Esophagus squamous epithelium (tissue), 5 donors: ENCODE measurements around the gene SLC10A7. TPM values are rescaled to one million over a fixed set of nuclear protein-coding genes. Genes with fewer than 3 reads are reported as not detected.

Source experiments
- DNase-seq: peaks from one replicate; lab custom pipeline; 2025; lab: John Stamatoyannopoulos, UW
- H3K27ac ChIP-seq, 4 donors: fragments of 200-600 bp; sonication (generic); one replicate each; pipeline ENCODE4 v1.5.1; 2016 to 2019; ENCODE audit warnings: mild to moderate bottlenecking in 1 of 4
- H3K27me3 ChIP-seq, 4 donors: fragments of 200-600 bp; sonication (generic); 1 replicate in 3 of 4; 2 replicates in 1 of 4; pipeline versions ENCODE4 v1.5.1 to v1.6.0; 2017 to 2021; ENCODE audit warnings: antibody characterized with exemption in 1 of 4
- H3K36me3 ChIP-seq, 3 donors: fragments of 200-600 bp; sonication (generic); one replicate each; pipeline ENCODE4 v1.5.1; 2016 to 2019
- H3K4me1 ChIP-seq, 3 donors: fragments of 200-600 bp; sonication (generic); one replicate each; pipeline ENCODE4 v1.5.1; 2017 to 2019
- H3K4me3 ChIP-seq, 4 donors: fragments of 200-600 bp; sonication (generic); 1 replicate in 3 of 4; 2 replicates in 1 of 4; pipeline ENCODE4 v1.5.1; 2016 to 2019; ENCODE audit warnings: mild to moderate bottlenecking in 2 of 4, moderate library complexity in 1 of 4
- H3K9me3 ChIP-seq, 3 donors: fragments of 200-600 bp; sonication (generic); one replicate each; pipeline ENCODE4 v1.5.1; 2016 to 2019
- CTCF ChIP-seq, 6 experiments: fragments of 450-650 bp in 4 of 6; fragments of 200-600 bp in 2 of 6; sonication (generic) in 2 of 6; IDR thresholded peaks; one replicate each; pipeline ENCODE4 v1.5.1; 2016 to 2019; ENCODE audit warnings: antibody characterized with exemption in 6 of 6, mild to moderate bottlenecking in 4 of 6, moderate library complexity in 4 of 6
- POLR2A ChIP-seq, 4 donors: fragments of 450-650 bp; IDR thresholded peaks; one replicate each; pipeline ENCODE4 v1.6.1; 2017; ENCODE audit warnings: antibody characterized with exemption in 4 of 4, mild to moderate bottlenecking in 4 of 4, moderate library complexity in 3 of 4
- WGBS, 2 donors: methylation state at CpG; one replicate each; pipeline ENCODE4 v1.1.5; 2018; 5-methylcytosine and 5-hydroxymethylcytosine counted together
- intact Hi-C: fragments of 100-400 bp; cut with DNase I; formaldehyde crosslinking; loops from one replicate; pipeline ENCODE4 v1.15.0; 2022
- total RNA-seq, 4 donors: library from RNA; depleted of rRNA; stranded (reverse); fragments of >200 nt; gene quantifications; one replicate each; pipeline ENCODE4 v1.1.0, GENCODE V29; 2016
- donor health status: DM: yes; HTN: yes; CAD: no.

Gene SLC10A7
- total RNA-seq, 4 donors from 2014 or later: 9.7 to 23.5 (median 13.5) TPM

DNA sequence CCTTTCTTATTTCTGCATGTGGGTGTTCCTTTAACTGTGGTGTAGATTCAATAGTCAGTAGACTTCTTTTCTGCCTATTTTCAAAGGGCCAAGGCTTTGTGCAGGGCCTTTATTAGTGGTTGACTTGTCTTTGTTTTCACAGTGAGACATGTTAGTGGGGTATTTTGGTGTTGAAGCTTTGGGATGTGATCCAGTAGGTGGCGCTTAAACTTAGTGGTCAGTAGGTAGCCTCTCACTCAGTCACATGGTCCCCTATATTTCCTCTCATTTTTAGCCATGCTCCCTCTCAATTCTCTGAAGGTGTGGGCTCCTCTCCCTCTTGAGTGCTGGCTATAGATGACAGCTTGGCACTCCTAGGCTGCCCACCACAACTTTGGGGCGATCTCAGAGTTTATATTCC is 23.4 kb upstream of the SLC10A7 start:
- Histone ChIP-seq H3K27ac (no peak overlapping the region), H3K36me3 (no peaks in the 10 kb centered on the region), H3K4me3 (no peak overlapping the region), H3K4me1 (no peaks in the 10 kb centered on the region), H3K9me3 (peaks cover 0 to 3% (median 0%) of the 10 kb centered on the region in 3 donors), H3K27me3 (no peaks in the 10 kb centered on the region)
- intact Hi-C loops: no loop called here
- TF ChIP-seq CTCF (IDR thresholded peaks at IDR 0.05) (no peak), POLR2A (IDR thresholded peaks at IDR 0.05) (no peak)
- 60 to 75% methylated on average over 1 to 2 of the region's 2 CpGs for WGBS, 2 donors
- DNase-seq: no peak

DNA sequence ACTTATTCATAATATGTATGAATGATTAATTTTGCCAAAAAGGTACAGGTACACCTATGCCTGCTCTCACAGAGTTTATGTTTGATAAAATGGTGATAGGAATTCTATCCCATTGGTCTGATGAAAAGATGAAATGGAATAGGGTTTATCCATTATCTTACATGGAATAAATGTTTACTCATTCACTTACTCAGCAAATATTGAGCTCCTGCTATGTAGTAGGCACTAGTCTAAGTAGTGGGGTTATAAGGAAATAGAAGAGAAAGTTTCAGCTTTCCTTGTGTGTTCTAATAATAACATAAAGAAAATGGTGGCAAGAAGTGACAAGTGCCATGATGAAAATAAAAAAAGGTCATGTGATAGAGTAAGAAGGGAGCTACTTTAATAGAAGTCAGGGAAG is 12.4 kb upstream of the SLC10A7 start:
- Histone ChIP-seq H3K27me3 (no peaks in the 10 kb centered on the region), H3K27ac (no peak overlapping the region), H3K36me3 (no peaks in the 10 kb centered on the region), H3K9me3 (no peaks in the 10 kb centered on the region), H3K4me1 (no peaks in the 10 kb centered on the region), H3K4me3 (no peak overlapping the region)
- TF ChIP-seq CTCF (IDR thresholded peaks at IDR 0.05) (no peak), POLR2A (IDR thresholded peaks at IDR 0.05) (no peak)
- intact Hi-C loops: no loop called here
- no peak for DNase-seq

GRCh38 chr4:146525754-146526153 is 4.0 kb upstream of the SLC10A7 start:
- Histone ChIP-seq H3K9me3 (no peaks in the 10 kb centered on the region), H3K4me1 (peaks cover under 1 to 25% (median 5%) of the 10 kb centered on the region in 3 donors), H3K36me3 (no peaks in the 10 kb centered on the region), H3K27ac (peak overlapping the region in 1 of 4 donors; percentile 33), H3K4me3 (no peak overlapping the region), H3K27me3 (no peaks in the 10 kb centered on the region)
- no peak for DNase-seq
- intact Hi-C loops: no loop called here
- TF ChIP-seq POLR2A (IDR thresholded peaks at IDR 0.05) (no peak), CTCF (IDR thresholded peaks at IDR 0.05) (no peak)
- 0 to 26% methylated on average over 2 of the region's 2 CpGs for WGBS, 2 donors

DNA sequence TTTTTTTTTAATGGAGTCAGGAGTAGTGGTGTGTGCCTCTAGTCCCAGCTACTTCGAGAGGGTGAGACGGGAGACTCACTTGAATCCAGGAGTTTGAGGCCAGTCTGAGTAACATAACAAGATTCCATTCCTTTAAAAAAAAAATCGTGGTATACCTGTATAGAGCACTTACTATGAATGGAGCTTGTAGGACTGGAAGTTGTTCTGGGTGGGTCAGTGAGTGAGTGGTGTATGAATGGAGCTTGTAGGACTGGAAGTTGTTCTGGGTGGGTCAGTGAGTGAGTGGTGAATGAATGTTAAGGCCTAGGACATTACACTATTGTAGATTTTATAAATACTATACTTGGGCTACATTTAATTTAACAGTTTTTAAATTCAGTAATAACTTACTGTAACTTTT is 2.9 kb upstream of the SLC10A7 start:
- 46 to 88% methylated on average over 3 of the region's 3 CpGs for WGBS, 2 donors
- TF ChIP-seq CTCF (IDR thresholded peaks at IDR 0.05) (no peak), POLR2A (IDR thresholded peaks at IDR 0.05) (no peak)
- H3K36me3 ChIP-seq: no peaks in the 10 kb centered on the region
- peaks cover 11 to 36% (median 16%) of the 10 kb centered on the region in 3 donors for H3K4me1 ChIP-seq
- no peak for DNase-seq
- H3K9me3 ChIP-seq: no peaks in the 10 kb centered on the region
- intact Hi-C loops: no loop called here
- no peak overlapping the region for H3K4me3 ChIP-seq
- no peaks in the 10 kb centered on the region for H3K27me3 ChIP-seq
- H3K27ac ChIP-seq: peak overlapping the region in 2 of 4 donors; percentile 8 to 68

- intact Hi-C loops: no loop called here
- WGBS, 2 donors: 1% methylated on average over 4 to 5 of the region's 7 CpGs
- DNase-seq: no peak
- peaks cover 12 to 41% (median 20%) of the 10 kb centered on the region in 3 donors for H3K4me1 ChIP-seq
- no peaks in the 10 kb centered on the region for H3K27me3 ChIP-seq
- peak overlapping the region; percentile 77 to 94 (median 92) for H3K27ac ChIP-seq
- no peaks in the 10 kb centered on the region for H3K9me3 ChIP-seq
- H3K36me3 ChIP-seq: no peaks in the 10 kb centered on the region
- TF ChIP-seq CTCF (IDR thresholded peaks at IDR 0.05) (no peak), POLR2A (IDR thresholded peaks at IDR 0.05) (no peak)
- H3K4me3 ChIP-seq: peak overlapping the region; percentile 87 to 96 (median 92)
Measured at GRCh38 chr4:146522869-146523205, 1.1 kb upstream of the SLC10A7 start.
